Measurements from ENCODE around the gene SLC45A1. TPM values are rescaled to one million over a fixed set of nuclear protein-coding genes. Genes with fewer than 3 reads are reported as not detected.

Gene SLC45A1
- total RNA-seq, 4 donors from 2014 or later, result 0.51 to 13.8 (median 7.4) TPM

GRCh38 chr1:8302081-8302956 is 15.6 kb upstream of the SLC45A1 start:
- Histone ChIP-seq H3K4me1 (no peaks in the 10 kb centered on the region), H3K27ac (peak overlapping the region in 1 of 2 donors; percentile 40), H3K9me3 (no peaks in the 10 kb centered on the region), H3K4me3 (no peak overlapping the region), H3K36me3 (no peaks in the 10 kb centered on the region), H3K27me3 (no peaks in the 10 kb centered on the region)
- TF ChIP-seq POLR2A (IDR thresholded peaks at IDR 0.05) (no peak), CTCF (IDR thresholded peaks at IDR 0.05) (no peak)
- no peak for DNase-seq
- intact Hi-C loops (cut with DNase I; ENCODE audit: low total_unique reads), result no loop called here

- H3K36me3 ChIP-seq, result no peaks in the 10 kb centered on the region
- no peaks in the 10 kb centered on the region for H3K27me3 ChIP-seq
- DNase-seq, result no peak
- TF ChIP-seq CTCF (IDR thresholded peaks at IDR 0.05) (no peak), POLR2A (IDR thresholded peaks at IDR 0.05) (no peak)
- no peaks in the 10 kb centered on the region for H3K9me3 ChIP-seq
- H3K27ac ChIP-seq, result no peak overlapping the region
- no peaks in the 10 kb centered on the region for H3K4me1 ChIP-seq
- intact Hi-C loops (cut with DNase I; ENCODE audit: low total_unique reads), result no loop called here
- no peak overlapping the region for H3K4me3 ChIP-seq
Measured at GRCh38 chr1:8303141-8303540, 14.8 kb upstream of the SLC45A1 start.

GRCh38 chr1:8303876-8304275 is 14.0 kb upstream of the SLC45A1 start:
- no peaks in the 10 kb centered on the region for H3K4me1 ChIP-seq
- no peak for TF ChIP-seq CTCF (IDR thresholded peaks at IDR 0.05)
- TF ChIP-seq POLR2A (IDR thresholded peaks at IDR 0.05), result no peak
- intact Hi-C loops (cut with DNase I; ENCODE audit: low total_unique reads), result no loop called here

GRCh38 chr1:8307628-8308027 is 10.3 kb upstream of the SLC45A1 start:
- intact Hi-C loops (cut with DNase I; ENCODE audit: low total_unique reads), result no loop called here
- DNase-seq, result no peak
- Histone ChIP-seq H3K36me3 (no peaks in the 10 kb centered on the region), H3K4me1 (no peaks in the 10 kb centered on the region), H3K27me3 (no peaks in the 10 kb centered on the region), H3K9me3 (no peaks in the 10 kb centered on the region), H3K27ac (no peak overlapping the region), H3K4me3 (no peak overlapping the region)
- TF ChIP-seq POLR2A (IDR thresholded peaks at IDR 0.05) (no peak), CTCF (IDR thresholded peaks at IDR 0.05) (no peak)

More at GRCh38 chr1:8303876-8304275, 14.0 kb upstream of the SLC45A1 start:
- no peak for DNase-seq
- Histone ChIP-seq H3K36me3 (no peaks in the 10 kb centered on the region), H3K27me3 (no peaks in the 10 kb centered on the region), H3K4me3 (no peak overlapping the region), H3K27ac (no peak overlapping the region), H3K9me3 (no peaks in the 10 kb centered on the region)

- TF ChIP-seq CTCF (IDR thresholded peaks at IDR 0.05), result no peak
- no peak for DNase-seq
- Histone ChIP-seq H3K9me3 (no peaks in the 10 kb centered on the region), H3K27ac (no peak overlapping the region), H3K27me3 (no peaks in the 10 kb centered on the region), H3K36me3 (no peaks in the 10 kb centered on the region), H3K4me1 (no peaks in the 10 kb centered on the region), H3K4me3 (no peak overlapping the region)
- intact Hi-C loops (cut with DNase I; ENCODE audit: low total_unique reads), result loop anchor here (5.0 kb wide), 1 partner anchor 329 kb away; no protein-coding TSS in a partner anchor
Measured at GRCh38 chr1:8311068-8311718, 6.7 kb upstream of the SLC45A1 start.

All from uterus (tissue), 4 donors.